Endodermal cell (in vitro differentiated cells): ENCODE results near the gene AP5B1. TPM values are rescaled to one million over a fixed set of nuclear protein-coding genes. Genes with fewer than 3 reads are reported as not detected.

Experiments
- DNase-seq: peaks from one replicate; pipeline ENCODE4 v3.0.0-alpha.2; 2017
- H3K27ac ChIP-seq: 2 replicates; pipeline ENCODE4 v1.5.1; 2013; ENCODE audit warnings: mild to moderate bottlenecking, low read depth, low read length, moderate library complexity
- H3K27me3 ChIP-seq: 2 replicates; pipeline ENCODE4 v1.6.1; 2013; ENCODE audit warnings: mild to moderate bottlenecking, low read length, moderate library complexity; ENCODE audit not compliant: insufficient read depth, control insufficient read depth, poor library complexity, severe bottlenecking
- H3K36me3 ChIP-seq: 2 replicates; pipeline ENCODE4 v1.7.0; 2013; ENCODE audit warnings: mild to moderate bottlenecking, low read length, moderate library complexity; ENCODE audit not compliant: control insufficient read depth, insufficient read depth
- H3K4me1 ChIP-seq: one replicate; pipeline ENCODE4 v1.7.0; 2013; ENCODE audit warnings: low read length; ENCODE audit not compliant: control insufficient read depth, insufficient read depth
- H3K4me3 ChIP-seq: 2 replicates; pipeline ENCODE4 v1.5.1; 2013; ENCODE audit warnings: mild to moderate bottlenecking, low read length, moderate library complexity
- H3K9ac ChIP-seq: 2 replicates; pipeline ENCODE4 v1.6.1; 2013; ENCODE audit warnings: mild to moderate bottlenecking, low read length, moderate library complexity; ENCODE audit not compliant: poor library complexity, severe bottlenecking; ENCODE audit errors: extremely low read depth
- H3K9me3 ChIP-seq: 2 replicates; pipeline ENCODE4 v1.6.1; 2013; ENCODE audit warnings: mild to moderate bottlenecking, low read length, moderate library complexity; ENCODE audit not compliant: control insufficient read depth
- H3K27ac Mint-ChIP-seq: 2 replicates; pipeline ENCODE4 v1.8.0; 2020; ENCODE audit warnings: mixed read lengths
- H3K27me3 Mint-ChIP-seq: 2 replicates; pipeline ENCODE4 v1.8.0; 2021; ENCODE audit warnings: mild to moderate bottlenecking, mixed read lengths; ENCODE audit not compliant: insufficient read depth
- H3K36me3 Mint-ChIP-seq: 2 replicates; pipeline ENCODE4 v1.8.0; 2020; ENCODE audit warnings: low read depth, mixed read lengths
- H3K4me1 Mint-ChIP-seq: 2 replicates; pipeline ENCODE4 v1.8.0; 2020; ENCODE audit warnings: mixed read lengths
- H3K4me3 Mint-ChIP-seq: 2 replicates; pipeline ENCODE4 v1.8.0; 2020; ENCODE audit warnings: mild to moderate bottlenecking, moderate library complexity, mixed read lengths
- H3K9me3 Mint-ChIP-seq: 2 replicates; pipeline ENCODE4 v1.8.0; 2020; ENCODE audit warnings: mild to moderate bottlenecking, mixed read lengths
- CTCF ChIP-seq: fragments of 200-600 bp; sonication (generic); conservative IDR thresholded peaks from 2 replicates; pipeline ENCODE4 v1.5.0; 2021; ENCODE audit warnings: antibody characterized with exemption, mild to moderate bottlenecking
- WGBS, 2 experiments: methylation state at CpG; one replicate each; pipeline versions ENCODE4 v1.1.5 to v1.1.7; 2013; ENCODE audit warnings: missing lambda C conversion rate in 2 of 2, mixed read lengths in 1 of 2; ENCODE audit not compliant: insufficient coverage in 1 of 2, insufficient read length in 1 of 2; 5-methylcytosine and 5-hydroxymethylcytosine counted together
- total RNA-seq, 2 donors: library from RNA; stranded (reverse); fragmentation: NEBNext Ultra II Directional in 1 of 2; extraction: Animal tissue kit (Norgen Biotek cat#: 25700) in 1 of 2; gene quantifications; 2 replicates in 1 of 2; 3 replicates in 1 of 2; pipeline ENCODE4 v1.2.1, GENCODE V29; 2021

The AP5B1 gene
- total RNA-seq, 2 donors from 2014 or later, result 17.8 to 29.9 TPM

GRCh38 chr11:65793144-65793581 is 12.4 kb upstream of the AP5B1 start:
- no peak overlapping the region for H3K4me3 Mint-ChIP-seq
- H3K4me1 Mint-ChIP-seq, result peaks cover 30% of the 10 kb centered on the region
- H3K27ac ChIP-seq, result no peak overlapping the region
- H3K27me3 ChIP-seq, result peaks cover 11% of the 10 kb centered on the region
- H3K9me3 Mint-ChIP-seq, result no peaks in the 10 kb centered on the region
- 89 to 92% methylated on average over 5 to 16 of the region's 16 CpGs for WGBS, 2 experiments
- no peaks in the 10 kb centered on the region for H3K9me3 ChIP-seq
- H3K27me3 Mint-ChIP-seq, result peaks cover 8% of the 10 kb centered on the region
- H3K27ac Mint-ChIP-seq, result no peak overlapping the region
- no peak for TF ChIP-seq CTCF
- peaks cover 6% of the 10 kb centered on the region for H3K36me3 Mint-ChIP-seq
- H3K4me1 ChIP-seq, result peaks cover 22% of the 10 kb centered on the region
- no peak overlapping the region for H3K9ac ChIP-seq
- no peak overlapping the region for H3K4me3 ChIP-seq
- H3K36me3 ChIP-seq, result no peaks in the 10 kb centered on the region
- DNase-seq, result no peak

GRCh38 chr11:65792456-65792855 is 11.7 kb upstream of the AP5B1 start:
- WGBS, 2 experiments, result 90 to 94% methylated on average over 13 to 16 of the region's 16 CpGs

GRCh38 chr11:65791719-65792213 is 11.0 kb upstream of the AP5B1 start:
- Histone ChIP-seq H3K36me3 (no peaks in the 10 kb centered on the region), H3K4me1 (peaks cover 18% of the 10 kb centered on the region), H3K9ac (no peak overlapping the region), H3K4me3 (no peak overlapping the region), H3K27me3 (peaks cover 22% of the 10 kb centered on the region), H3K27ac (no peak overlapping the region), H3K9me3 (no peaks in the 10 kb centered on the region)
- Mint-ChIP-seq H3K4me3 (no peak overlapping the region), H3K9me3 (no peaks in the 10 kb centered on the region), H3K4me1 (peaks cover 24% of the 10 kb centered on the region), H3K36me3 (peaks cover 6% of the 10 kb centered on the region), H3K27me3 (peaks cover 19% of the 10 kb centered on the region), H3K27ac (no peak overlapping the region)
- DNase-seq, result no peak
- TF ChIP-seq CTCF, result no peak
- WGBS, 2 experiments, result 95 to 98% methylated on average over 6 to 13 of the region's 13 CpGs

More at GRCh38 chr11:65792456-65792855, 11.7 kb upstream of the AP5B1 start:
- H3K4me1 ChIP-seq, result peaks cover 21% of the 10 kb centered on the region
- H3K27ac ChIP-seq, result no peak overlapping the region
- H3K9me3 ChIP-seq, result no peaks in the 10 kb centered on the region
- H3K36me3 ChIP-seq, result no peaks in the 10 kb centered on the region
- Mint-ChIP-seq H3K36me3 (peaks cover 6% of the 10 kb centered on the region), H3K27ac (no peak overlapping the region), H3K27me3 (peaks cover 14% of the 10 kb centered on the region), H3K4me1 (peaks cover 30% of the 10 kb centered on the region), H3K9me3 (no peaks in the 10 kb centered on the region), H3K4me3 (no peak overlapping the region)
- H3K9ac ChIP-seq, result no peak overlapping the region
- TF ChIP-seq CTCF, result no peak
- DNase-seq, result no peak
- H3K4me3 ChIP-seq, result no peak overlapping the region
- H3K27me3 ChIP-seq, result peaks cover 18% of the 10 kb centered on the region
